ENCODE results near the gene CDK19.
A peak's percentile ranks its signal among the peaks of the same experiment; 100 is the strongest.

The CDK19 gene

GRCh38 chr6:110693994-110694393, 121.3 kb downstream of the CDK19 start:
- no peak for DNase-seq

DNA sequence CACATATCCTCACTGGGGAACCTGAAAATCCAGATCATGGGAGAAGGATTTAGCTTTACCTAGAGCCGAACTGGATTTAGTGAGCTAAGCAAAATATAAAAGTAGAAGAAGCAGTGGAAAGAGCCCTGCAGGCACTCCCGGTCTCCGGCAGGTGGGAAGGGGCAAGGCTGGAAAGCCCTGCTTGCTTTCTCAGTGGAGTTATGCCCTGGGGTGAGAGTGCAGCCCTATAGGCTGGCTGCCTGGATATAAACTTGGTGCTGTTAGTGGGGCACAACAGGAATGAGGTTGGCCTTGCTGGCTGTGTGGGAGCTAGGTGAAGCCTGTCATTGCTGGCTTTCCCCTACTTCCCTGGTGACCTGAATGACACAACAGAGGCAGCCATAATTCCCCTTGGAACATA, 122.0 kb downstream of the CDK19 start:
- no peak for DNase-seq

GRCh38 chr6:110690916-110691315, 124.4 kb downstream of the CDK19 start:
- DNase-seq, result no peak

- no peak for DNase-seq
Measured at GRCh38 chr6:110690106-110690654, 125.1 kb downstream of the CDK19 start.

GRCh38 chr6:110689275-110689935, 125.9 kb downstream of the CDK19 start:
- DNase-seq, result no peak

GRCh38 chr6:110688661-110689268, 126.5 kb downstream of the CDK19 start:
- no peak for DNase-seq

DNA sequence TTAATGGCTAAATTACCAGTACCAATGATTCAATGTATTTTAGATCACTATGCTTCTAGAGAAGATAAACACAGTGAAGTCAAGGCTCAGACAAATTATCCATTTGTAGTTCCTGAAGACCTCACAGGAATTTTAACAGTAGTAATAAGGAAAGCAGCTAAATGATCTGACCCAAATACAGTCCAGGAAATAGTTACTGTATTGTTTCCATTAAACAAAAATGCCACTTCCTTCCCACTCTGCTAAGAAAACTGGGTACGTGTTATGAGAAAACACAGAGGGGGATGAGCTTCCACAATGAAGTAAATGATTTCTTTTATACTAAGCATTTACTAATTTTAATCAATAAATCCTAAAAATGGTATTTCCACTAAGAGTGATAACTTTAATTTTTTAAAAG, 127.9 kb downstream of the CDK19 start:
- no peak for DNase-seq

- no peak for DNase-seq
Measured at GRCh38 chr6:110683241-110683640, 132.0 kb downstream of the CDK19 start.

DNA sequence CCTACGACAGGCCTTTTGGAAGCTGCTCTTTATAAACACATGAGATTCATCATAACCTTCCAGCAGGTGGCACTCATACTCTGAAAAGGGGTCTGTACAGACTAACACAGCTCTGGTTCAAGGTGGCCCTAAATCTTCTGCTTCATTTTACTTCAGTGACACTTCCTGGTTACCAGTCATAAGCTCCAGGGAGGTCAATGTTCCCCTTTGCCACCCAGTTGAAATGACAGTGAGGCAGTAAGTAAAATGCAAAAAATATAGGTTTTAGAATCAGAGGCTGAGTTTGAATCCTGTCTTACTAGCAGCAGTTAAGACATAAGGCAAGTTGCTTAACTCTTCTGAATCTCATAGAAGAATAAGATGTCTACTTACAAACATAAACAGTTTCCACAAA, 132.8 kb downstream of the CDK19 start:
- peak; percentile 73 for DNase-seq

DNA sequence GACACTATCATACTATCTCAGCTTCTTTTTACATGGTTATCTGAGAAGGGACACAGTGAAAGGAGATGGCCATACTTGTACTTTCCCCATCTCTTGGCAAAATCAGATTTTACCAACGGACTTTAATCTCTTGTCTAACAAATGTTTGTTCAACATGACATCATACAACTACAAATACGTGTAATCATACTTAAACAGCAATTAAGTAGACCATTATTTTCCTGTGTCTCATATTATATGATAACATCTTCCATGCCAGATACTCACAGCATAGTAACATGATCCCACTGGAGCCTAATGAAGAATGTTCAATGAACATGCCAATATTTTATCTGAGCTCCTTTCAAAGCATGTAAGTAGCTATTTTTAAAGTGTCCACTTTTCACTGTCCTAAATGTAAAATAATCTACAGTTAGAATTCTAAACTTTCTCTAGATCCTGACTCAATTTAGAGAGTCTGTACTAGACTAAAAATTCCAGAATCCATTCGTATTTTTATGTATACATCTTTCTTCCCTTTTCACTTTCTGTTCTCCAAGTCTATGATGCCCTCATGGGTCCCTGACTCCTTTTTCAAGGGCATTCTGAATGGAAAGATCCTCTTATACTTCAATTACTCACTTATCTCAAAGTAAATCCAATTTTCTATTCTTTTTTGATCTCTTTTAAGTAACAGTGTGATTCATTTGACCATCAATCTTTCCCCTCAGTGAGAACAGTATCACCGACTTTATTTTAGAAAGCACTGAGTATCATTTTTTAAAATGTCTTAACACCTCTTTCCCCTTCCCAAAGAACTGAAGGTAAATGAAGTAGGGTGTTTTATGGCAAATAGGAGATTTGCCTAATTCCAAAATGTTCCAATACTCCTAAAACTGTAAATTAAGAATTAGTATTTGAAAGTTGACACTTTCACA, 133.5 kb downstream of the CDK19 start:
- DNase-seq, result no peak

DNA sequence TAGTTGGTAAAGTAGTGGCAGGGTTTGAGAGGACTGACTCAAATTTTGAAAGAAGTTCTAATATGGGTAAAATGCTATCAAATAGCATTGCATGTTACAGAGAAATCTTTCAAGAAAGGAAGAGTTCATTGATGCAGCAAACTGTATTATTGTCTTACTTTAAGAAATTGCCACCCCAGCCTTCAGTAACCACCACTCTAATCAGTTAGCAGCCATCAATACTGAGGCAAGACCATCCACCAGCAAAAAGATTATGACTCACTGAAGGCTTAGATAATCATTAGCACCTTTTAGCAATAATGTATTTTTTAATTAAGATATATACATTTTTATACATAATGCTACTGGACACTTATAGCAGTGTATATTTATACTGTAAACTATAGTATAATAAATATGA, 138.9 kb downstream of the CDK19 start:
- DNase-seq, result no peak

GRCh38 chr6:110674096-110674495, 141.2 kb downstream of the CDK19 start:
- no peak for DNase-seq

- DNase-seq, result no peak
Measured at GRCh38 chr6:110672122-110672521, 143.1 kb downstream of the CDK19 start.

GRCh38 chr6:110671447-110671846, 143.8 kb downstream of the CDK19 start:
- DNase-seq, result no peak

GRCh38 chr6:110665600-110665999, 149.7 kb downstream of the CDK19 start:
- no peak for DNase-seq

DNA sequence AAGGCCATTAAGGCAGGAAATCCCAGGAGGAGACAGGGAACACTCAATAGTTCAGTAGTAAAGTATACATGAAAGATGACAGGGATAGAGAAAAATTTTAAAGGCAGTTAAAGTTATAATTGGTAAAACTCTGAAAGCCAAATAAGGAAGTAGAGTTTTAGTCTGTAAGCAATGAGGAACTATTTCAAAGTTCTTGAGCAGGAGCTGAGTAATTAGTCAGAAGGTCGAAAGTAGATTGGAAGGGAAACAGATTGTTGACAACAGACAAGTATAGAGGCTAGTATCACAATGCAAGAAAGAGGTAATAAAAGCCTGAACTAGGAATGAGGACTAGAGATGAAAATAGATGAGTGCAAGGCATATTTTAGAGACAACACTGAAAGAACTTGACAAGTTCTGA, 150.3 kb downstream of the CDK19 start:
- DNase-seq, result no peak

- no peak for DNase-seq
Measured at GRCh38 chr6:110662490-110663211, 152.6 kb downstream of the CDK19 start.

DNA sequence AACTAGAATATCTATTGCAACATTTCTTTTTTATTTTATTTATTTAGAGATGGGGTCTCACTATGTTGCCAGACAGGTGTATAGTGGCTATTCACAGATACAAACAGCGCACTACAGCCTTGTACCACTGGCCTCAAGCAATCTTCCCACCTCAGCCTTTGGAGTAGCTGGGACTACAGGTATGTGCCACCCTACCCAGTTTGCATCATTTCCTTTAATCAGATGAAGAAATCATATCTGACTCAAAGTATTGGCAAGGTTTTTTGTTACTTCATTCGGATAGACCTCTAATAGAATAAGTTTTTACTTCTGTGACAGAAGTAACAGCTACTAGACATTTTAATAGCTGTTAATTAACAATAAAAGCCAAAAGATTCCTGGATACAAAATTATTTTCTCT, 153.9 kb downstream of the CDK19 start:
- no peak for DNase-seq

DNA sequence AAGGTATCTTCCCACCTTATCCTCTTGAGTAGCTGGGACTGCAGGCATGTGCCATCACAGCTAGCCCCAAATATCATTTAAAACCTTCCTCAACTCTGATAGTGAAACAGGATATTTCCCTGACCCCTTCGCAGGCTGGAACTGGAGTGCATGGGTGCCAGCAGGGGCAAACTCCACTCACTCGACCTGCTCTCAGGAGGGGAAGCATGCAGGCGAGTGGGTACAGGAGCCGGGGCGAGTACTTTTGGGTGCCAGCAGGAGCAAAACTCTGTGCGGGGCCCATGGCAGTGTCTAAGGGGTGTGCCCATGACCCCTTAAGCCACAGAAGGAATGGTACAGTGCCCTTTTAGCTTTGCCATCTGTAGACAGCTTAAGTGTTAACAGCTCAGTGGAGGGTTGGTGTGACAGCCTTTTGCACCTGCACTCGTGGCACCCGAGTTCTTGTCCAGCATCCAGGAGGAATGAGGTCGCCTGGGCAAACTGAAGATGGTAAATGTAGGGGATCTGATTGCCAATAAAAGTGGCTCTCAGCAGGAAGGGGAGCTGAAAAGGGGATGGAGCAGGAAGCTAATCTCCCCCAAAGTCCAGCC, 155.1 kb downstream of the CDK19 start:
- no peak for DNase-seq

DNA sequence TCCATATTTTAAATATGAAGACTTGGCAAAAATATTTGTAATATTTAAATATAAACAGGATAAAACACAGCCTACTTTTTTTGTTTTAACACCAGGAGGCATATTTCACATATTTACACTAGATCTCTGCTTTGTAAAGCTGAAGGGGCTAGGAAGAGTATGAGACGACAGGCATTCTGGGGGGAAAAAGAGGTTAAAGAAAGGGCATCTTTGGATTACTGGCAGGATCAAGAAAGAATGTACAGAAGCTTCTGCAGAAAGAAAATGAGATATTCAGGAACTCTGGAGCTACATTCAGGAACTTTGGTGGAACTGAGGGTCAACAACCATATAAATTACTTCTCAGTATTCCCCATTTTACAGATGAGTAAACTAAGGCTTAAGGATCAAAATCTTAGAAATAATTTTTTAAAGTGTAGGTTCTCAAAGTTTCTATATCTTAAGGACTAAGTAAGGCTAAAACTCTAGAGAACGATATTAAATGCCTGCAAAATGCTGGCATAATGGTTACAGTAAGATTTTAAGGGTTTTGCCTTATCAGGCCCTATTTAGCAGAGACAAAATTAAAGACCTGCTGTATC, 156.5 kb downstream of the CDK19 start:
- DNase-seq, result no peak

- DNase-seq, result no peak
Measured at GRCh38 chr6:110656492-110656891, 158.8 kb downstream of the CDK19 start.

DNA sequence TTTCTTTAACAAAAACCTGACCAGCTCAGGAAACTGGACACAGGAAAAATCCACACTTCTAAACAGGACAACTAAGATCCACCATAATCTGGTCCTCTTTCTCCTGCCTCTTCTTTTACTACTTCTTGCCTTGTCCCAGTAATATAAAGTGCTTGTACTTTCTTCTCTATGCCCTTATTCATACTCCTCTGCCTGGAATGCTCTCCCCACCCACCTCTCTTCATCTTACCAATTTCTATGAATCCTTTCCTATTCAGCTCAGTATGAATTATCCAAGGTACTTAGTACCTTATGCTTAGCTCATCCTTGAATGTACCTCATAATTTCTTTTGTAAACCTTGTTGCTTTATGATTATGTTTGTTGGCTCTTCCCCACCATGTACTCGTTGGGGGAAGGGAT, 159.4 kb downstream of the CDK19 start:
- no peak for DNase-seq
